ENCODE data around the gene ZDHHC22.

ZDHHC22 gene

GRCh38 chr14:77172916-77173315 lies 31.3 kb upstream of the ZDHHC22 start:
- no peak for TF ChIP-seq ZNF274 (IDR thresholded peaks at IDR 0.05; ENCODE audit: low read depth, low read length)
- no peak overlapping the region for H3K4me3 ChIP-seq (ENCODE audit: low read length)

DNA sequence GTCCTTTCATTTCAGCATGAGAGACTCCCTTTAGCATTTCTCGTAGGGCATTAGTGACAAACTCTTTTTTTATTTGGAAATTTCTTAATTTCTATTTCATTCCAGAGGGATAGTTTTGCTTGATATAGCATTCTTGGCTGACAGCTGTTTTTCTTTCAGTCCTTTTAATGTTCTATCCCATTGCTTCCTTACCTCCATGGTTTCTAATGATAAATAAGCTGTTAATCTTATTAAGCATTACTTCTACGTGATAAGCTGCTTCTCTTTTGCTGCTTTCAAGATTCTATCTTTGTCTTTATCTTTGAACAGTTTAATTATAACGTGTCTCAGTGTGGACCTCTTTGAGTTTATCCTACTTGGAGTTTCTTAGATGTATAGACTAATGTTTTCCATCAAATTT lies 28.5 kb upstream of the ZDHHC22 start:
- no peak overlapping the region for H3K4me3 ChIP-seq (ENCODE audit: low read length)
- TF ChIP-seq ZNF274 (IDR thresholded peaks at IDR 0.05; ENCODE audit: low read depth, low read length), result no peak

- no peak for TF ChIP-seq ZNF274 (IDR thresholded peaks at IDR 0.05; ENCODE audit: low read depth, low read length)
Observed at GRCh38 chr14:77161011-77161410, 19.4 kb upstream of the ZDHHC22 start.

DNA sequence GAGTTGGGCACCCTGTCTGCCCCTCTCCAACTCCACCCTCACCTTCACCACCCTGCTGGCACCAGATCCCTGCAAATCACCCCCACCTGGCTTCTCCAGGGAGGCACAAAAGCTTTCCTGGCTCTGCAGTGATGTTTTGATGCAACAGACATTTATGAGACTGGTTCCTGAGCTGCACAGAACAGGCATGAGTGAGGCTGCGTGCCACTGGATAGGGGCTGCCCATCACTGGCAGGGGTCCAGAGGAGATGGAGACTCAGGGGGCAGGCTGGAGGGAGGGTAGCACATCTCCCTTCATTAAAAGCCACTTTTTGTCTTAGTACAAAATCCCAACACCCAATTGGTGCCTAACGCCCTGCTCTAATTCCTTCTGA lies 17.3 kb upstream of the ZDHHC22 start:
- no peak for TF ChIP-seq ZNF274 (IDR thresholded peaks at IDR 0.05; ENCODE audit: low read depth, low read length)
- H3K4me3 ChIP-seq (ENCODE audit: low read length), result no peak overlapping the region

More at GRCh38 chr14:77161011-77161410, 19.4 kb upstream of the ZDHHC22 start:
- no peak overlapping the region for H3K4me3 ChIP-seq (ENCODE audit: low read length)

- TF ChIP-seq ZNF274 (IDR thresholded peaks at IDR 0.05; ENCODE audit: low read depth, low read length), result no peak
- no peak overlapping the region for H3K4me3 ChIP-seq (ENCODE audit: low read length)
Observed at GRCh38 chr14:77158175-77158881, 16.7 kb upstream of the ZDHHC22 start.

GRCh38 chr14:77157740-77158139 lies 16.1 kb upstream of the ZDHHC22 start:
- no peak for TF ChIP-seq ZNF274 (IDR thresholded peaks at IDR 0.05; ENCODE audit: low read depth, low read length)
- H3K4me3 ChIP-seq (ENCODE audit: low read length), result no peak overlapping the region

DNA sequence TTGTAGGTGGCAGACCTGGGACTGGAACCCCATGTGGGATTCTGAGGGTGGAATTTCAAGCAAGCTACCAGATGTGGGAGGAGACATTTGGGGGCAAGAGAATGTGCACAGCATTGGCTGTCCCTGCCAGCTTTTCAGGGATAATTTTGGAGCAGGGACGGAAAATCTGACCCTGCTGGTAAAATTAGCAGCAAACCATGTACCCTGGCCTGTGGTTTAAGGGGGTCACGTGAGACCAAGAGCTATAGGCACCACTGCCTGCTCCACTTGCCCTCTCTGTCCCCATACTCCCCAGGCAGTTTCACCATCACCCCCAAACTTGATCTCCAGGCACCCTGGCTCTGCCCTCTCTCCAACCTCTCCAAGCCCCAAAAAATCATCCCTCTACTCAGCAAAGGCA lies 13.5 kb upstream of the ZDHHC22 start:
- no peak for TF ChIP-seq ZNF274 (IDR thresholded peaks at IDR 0.05; ENCODE audit: low read depth, low read length)

DNA sequence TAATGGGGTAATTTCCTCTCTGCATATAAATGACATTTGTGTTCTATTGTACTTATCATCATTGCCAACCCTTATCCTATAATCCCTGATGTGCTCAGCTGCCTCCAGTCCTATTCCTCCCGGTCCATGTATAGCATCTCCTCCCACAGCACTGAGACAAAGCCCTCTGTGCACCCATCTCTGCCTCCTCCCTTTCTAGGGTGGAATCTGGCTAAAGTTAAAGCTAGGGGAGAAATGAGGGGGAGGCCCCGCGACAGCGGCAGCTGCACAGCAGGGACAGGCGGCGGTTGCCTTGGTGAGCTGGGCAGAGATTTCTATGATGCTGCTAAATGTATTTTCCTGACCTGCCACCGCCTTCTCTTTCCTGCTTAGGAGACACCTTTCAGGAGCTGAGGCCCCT lies 12.8 kb upstream of the ZDHHC22 start:
- no peak overlapping the region for H3K4me3 ChIP-seq (ENCODE audit: low read length)
- TF ChIP-seq ZNF274 (IDR thresholded peaks at IDR 0.05; ENCODE audit: low read depth, low read length), result no peak

More for the DNA sequence above, 13.5 kb upstream of the ZDHHC22 start:
- no peak overlapping the region for H3K4me3 ChIP-seq (ENCODE audit: low read length)

GRCh38 chr14:77153802-77154201 lies 12.2 kb upstream of the ZDHHC22 start:
- no peak overlapping the region for H3K4me3 ChIP-seq (ENCODE audit: low read length)
- TF ChIP-seq ZNF274 (IDR thresholded peaks at IDR 0.05; ENCODE audit: low read depth, low read length), result no peak

DNA sequence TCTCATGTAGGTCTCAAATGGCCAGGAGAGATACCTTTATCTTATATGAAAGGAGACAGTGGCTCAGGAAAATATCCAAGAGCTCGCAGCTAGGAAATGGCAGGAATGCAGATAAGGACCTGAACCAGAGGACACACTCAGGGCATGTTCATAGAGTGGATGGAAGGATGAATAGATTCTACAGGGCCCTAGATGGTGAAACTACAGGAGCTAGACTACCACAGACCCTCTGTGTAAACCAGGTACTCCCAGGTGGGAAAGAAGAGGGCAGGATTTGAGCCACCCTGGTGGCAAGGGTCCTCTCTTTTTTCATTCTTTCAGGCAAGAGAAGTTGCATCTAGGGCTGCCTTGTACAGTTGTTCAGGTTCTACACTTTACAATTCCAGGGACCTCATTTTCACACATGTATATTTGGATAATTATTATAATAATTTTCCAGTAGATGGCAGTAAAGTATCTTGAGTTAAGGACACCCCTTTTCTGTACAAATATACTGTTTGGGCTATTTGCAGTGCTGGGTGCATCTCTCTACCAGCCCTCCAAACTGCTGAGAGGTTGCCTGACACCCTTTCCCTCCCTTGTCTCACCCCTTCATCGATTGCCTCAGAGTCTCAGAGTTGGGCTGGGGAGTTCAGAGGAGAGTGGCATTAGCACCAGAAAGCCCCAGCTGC lies 10.5 kb upstream of the ZDHHC22 start:
- TF ChIP-seq ZNF274 (IDR thresholded peaks at IDR 0.05; ENCODE audit: low read depth, low read length), result no peak
- no peak overlapping the region for H3K4me3 ChIP-seq (ENCODE audit: low read length)

GRCh38 chr14:77151245-77151644 lies 9.7 kb upstream of the ZDHHC22 start:
- no peak for TF ChIP-seq ZNF274 (IDR thresholded peaks at IDR 0.05; ENCODE audit: low read depth, low read length)
- no peak overlapping the region for H3K4me3 ChIP-seq (ENCODE audit: low read length)

DNA sequence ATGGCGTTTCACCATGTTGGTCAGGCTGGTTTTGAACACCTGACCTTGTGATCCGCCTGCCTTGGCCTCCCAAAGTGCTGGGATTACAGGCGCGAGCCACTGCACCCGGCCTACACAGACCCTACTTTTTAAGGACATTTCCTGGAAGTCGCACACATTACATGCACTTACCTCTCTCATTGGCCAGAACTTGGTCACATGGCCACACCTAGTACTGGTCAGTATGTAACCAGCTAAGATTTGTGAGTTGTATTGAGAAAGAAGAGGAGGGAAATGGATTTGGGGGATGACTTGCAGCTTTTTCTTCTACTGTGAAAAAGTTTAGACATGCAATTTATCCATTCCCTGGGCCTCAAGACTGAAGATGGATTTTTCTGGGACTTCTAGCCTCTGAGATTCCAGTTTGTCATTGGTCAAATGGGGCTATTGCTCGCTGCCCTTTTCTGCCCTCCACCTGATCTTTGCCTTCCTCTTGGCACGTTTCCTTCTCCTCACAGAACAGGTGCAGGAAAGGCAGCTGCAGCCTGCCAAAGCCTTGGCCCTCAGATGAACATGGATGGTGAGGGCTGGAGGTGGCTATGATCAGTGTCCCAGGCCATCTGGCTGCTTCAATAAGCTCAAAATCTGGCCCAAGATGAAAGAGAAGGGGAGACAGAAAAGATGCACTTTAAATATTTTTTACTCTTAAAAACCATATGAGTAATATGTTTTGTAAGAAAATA lies 7.1 kb upstream of the ZDHHC22 start:
- TF ChIP-seq ZNF274 (IDR thresholded peaks at IDR 0.05; ENCODE audit: low read depth, low read length), result no peak
- H3K4me3 ChIP-seq (ENCODE audit: low read length), result no peak overlapping the region

GRCh38 chr14:77145975-77146740 lies 4.6 kb upstream of the ZDHHC22 start:
- no peak overlapping the region for H3K4me3 ChIP-seq (ENCODE audit: low read length)
- no peak for TF ChIP-seq ZNF274 (IDR thresholded peaks at IDR 0.05; ENCODE audit: low read depth, low read length)

DNA sequence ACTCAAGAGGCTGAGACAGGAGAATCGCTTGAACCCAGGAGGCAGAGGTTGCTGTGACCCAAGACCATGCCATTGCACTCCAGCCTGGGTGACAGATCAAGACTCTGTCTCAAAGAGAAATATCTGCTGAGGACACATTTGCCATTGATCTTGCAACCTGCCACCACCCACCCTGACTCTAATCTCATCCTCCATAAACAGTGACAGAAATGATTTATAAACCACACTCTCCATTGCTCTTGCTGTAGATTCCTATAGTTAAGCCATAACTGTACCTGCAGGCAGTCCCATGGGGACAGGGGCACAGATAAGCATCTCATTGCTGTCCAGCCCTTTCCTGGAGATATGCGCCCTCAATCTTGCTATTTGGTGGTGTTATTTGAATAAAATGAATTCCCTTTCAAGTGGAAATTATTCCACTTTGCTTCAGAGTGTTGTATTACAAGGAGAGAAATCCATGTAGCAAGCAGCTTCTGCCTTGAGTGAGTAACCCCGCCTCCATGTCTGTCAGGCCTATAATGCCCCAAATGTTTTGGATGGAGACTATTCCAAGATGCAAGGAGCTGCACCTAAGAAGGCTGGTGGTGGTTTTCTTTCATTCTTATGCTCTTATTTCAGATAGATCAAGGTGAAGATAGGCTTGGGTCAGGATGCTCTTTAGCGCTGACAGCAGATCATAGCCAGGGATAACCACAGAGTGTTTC lies 3.0 kb upstream of the ZDHHC22 start:
- no peak overlapping the region for H3K4me3 ChIP-seq (ENCODE audit: low read length)
- no peak for TF ChIP-seq ZNF274 (IDR thresholded peaks at IDR 0.05; ENCODE audit: low read depth, low read length)

Data from GM08714 (cell line).